NB4 (cell line): ENCODE data around the gene NDUFAF2.

ENCODE experiments used
- CTCF ChIP-seq: IDR thresholded peaks from one replicate; pipeline ENCODE4 v1.5.1; 2012; ENCODE audit warnings: low read depth, low read length
- POLR2A ChIP-seq: IDR thresholded peaks from 2 replicates; pipeline ENCODE4 v1.6.1; 2011; ENCODE audit warnings: mild to moderate bottlenecking; ENCODE audit not compliant: insufficient read length; ENCODE audit errors: extremely low read depth

- TF ChIP-seq CTCF (no peak), POLR2A (no peak)
These were observed 99.5 kb downstream of the NDUFAF2 start for GRCh38 chr5:61044545-61044944.
